ENCODE measurements around the gene ZNF248. TPM values are rescaled to one million over a fixed set of nuclear protein-coding genes. Genes with fewer than 3 reads are reported as not detected.

ZNF248 gene
- total and polyA plus RNA-seq, 2 donors (not counting 1 experiment from before 2014, with no cell fraction given): 8.6 to 19.5 TPM

DNA sequence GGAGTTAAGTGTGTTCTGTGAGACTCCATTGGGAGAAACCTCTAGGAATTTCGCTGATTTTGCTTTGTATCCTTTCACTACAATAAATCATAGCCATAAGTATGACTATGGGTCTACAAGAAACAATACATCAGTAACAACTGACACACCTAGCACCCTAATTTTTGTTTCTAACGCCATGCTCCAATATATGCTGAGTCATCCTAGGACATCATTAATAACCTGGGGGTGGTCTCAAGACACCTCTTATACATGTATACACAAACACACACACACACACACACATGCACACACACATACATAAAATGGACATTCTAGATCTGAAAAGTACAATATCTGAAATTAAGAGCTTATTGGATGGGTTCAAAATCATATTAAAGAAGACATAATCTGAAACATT lies 18.2 kb downstream of the ZNF248 start:
- no peaks in the 10 kb centered on the region for H3K4me1 ChIP-seq (ENCODE audit: control insufficient read depth in 2 of 2, insufficient read depth in 2 of 2, low read length in 2 of 2)
- H3K36me3 ChIP-seq (replicated peaks in 1 of 2; ENCODE audit: control extremely low read depth in 1 of 2, control insufficient read depth in 1 of 2, extremely low read depth in 1 of 2, insufficient read depth in 2 of 2, low read length in 1 of 2): peaks cover 9 to 28% of the 10 kb centered on the region in 2 experiments
- 100% methylated on average over 1 of the region's 2 CpGs for WGBS (ENCODE audit: insufficient coverage)
- intact Hi-C loops (cut with micrococcal nuclease): no loop called here
- H3K9ac ChIP-seq (ENCODE audit: low read length): no peak overlapping the region
- Mint-ChIP-seq H3K27ac (no peak overlapping the region), H3K9me3 (ENCODE audit: insufficient read depth) (peaks cover 8% of the 10 kb centered on the region), H3K4me3 (no peak overlapping the region), H3K4me1 (no peaks in the 10 kb centered on the region), H3K27me3 (no peaks in the 10 kb centered on the region)
- no peak overlapping the region for H3K4me3 ChIP-seq (ENCODE audit: control extremely low read depth in 1 of 5, extremely low read depth in 1 of 5, insufficient read depth in 1 of 5, low read depth in 2 of 5, low read length in 4 of 5)
- POLR2A ChIA-PET: no interaction called here
- no peaks in the 10 kb centered on the region for H4K20me1 ChIP-seq (ENCODE audit: control insufficient read depth, insufficient read depth, low read length, poor library complexity, severe bottlenecking)
- TF ChIP-seq, protein P1, sequence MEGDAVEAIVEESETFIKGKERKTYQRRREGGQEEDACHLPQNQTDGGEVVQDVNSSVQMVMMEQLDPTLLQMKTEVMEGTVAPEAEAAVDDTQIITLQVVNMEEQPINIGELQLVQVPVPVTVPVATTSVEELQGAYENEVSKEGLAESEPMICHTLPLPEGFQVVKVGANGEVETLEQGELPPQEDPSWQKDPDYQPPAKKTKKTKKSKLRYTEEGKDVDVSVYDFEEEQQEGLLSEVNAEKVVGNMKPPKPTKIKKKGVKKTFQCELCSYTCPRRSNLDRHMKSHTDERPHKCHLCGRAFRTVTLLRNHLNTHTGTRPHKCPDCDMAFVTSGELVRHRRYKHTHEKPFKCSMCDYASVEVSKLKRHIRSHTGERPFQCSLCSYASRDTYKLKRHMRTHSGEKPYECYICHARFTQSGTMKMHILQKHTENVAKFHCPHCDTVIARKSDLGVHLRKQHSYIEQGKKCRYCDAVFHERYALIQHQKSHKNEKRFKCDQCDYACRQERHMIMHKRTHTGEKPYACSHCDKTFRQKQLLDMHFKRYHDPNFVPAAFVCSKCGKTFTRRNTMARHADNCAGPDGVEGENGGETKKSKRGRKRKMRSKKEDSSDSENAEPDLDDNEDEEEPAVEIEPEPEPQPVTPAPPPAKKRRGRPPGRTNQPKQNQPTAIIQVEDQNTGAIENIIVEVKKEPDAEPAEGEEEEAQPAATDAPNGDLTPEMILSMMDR (IDR thresholded peaks at IDR 0.05): no peak
- no peak for TF ChIP-seq EZH2 (IDR thresholded peaks at IDR 0.05; ENCODE audit: borderline replicate concordance, insufficient read depth, low read depth, low read length, poor library complexity, severe bottlenecking)
- H3K27me3 ChIP-seq (replicated peaks in 1 of 4; ENCODE audit: control extremely low read depth in 1 of 4, control insufficient read depth in 3 of 4, insufficient read depth in 4 of 4, low read length in 3 of 4): no peaks in the 10 kb centered on the region
- H3K27ac ChIP-seq (ENCODE audit: low read length in 2 of 2): no peak overlapping the region
- ATAC-seq (ENCODE audit: low read depth) (no peak), DNase-seq (no peak)
- no peak overlapping the region for H3K4me2 ChIP-seq (replicated peaks; ENCODE audit: low read depth, low read length, poor library complexity, severe bottlenecking)
- peaks cover 5% of the 10 kb centered on the region for H3K79me2 ChIP-seq (ENCODE audit: control insufficient read depth, insufficient read depth, low read length)
- H3K9me3 ChIP-seq (ENCODE audit: control extremely low read depth in 1 of 3, control insufficient read depth in 2 of 3, insufficient read depth in 1 of 3, low read length in 2 of 3): peaks cover 0 to 8% (median 7%) of the 10 kb centered on the region in 3 donors
- H2AFZ ChIP-seq (ENCODE audit: insufficient read depth, low read depth, low read length, poor library complexity, severe bottlenecking): no peak overlapping the region
- CTCF ChIA-PET: no interaction called here

DNA sequence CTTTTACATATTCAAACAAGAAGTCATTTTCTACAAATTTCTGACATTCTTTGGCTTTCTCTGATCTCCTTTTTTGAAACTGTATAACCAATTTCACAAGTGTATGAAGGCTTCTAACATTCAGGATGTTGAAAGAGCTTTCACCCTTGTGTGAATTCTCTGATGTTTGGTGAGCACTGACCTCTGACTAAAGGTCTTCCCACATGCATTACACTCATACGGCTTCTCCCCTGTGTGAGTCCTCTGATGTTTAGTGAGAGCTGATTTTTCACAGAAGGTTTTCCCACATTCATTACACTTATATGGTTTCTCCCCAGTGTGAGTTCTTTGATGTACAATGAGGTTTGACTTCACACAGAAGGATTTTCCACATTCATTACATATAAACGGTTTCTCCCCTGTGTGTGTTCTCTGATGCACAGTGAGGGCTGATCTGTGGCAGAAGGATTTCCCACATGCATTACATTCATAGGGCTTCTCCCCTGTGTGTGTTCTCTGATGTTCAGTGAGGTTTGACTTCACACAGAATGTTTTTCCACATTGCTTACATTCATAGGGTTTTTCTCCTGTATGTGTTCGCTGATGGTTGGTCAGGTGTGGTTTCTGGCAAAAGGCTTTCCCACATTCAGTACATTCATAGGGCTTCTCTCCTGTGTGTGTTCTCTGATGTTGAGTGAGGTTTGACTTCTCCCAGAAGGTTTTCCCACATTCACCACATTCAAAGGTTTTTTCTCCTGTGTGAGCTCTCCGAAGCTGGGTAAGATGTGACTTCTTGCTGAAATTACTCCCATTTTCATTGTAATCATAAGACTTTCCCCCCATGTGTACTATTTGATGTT lies 25.7 kb downstream of the ZNF248 start:
- Histone ChIP-seq H3K4me3 (ENCODE audit: control extremely low read depth in 1 of 5, extremely low read depth in 1 of 5, insufficient read depth in 1 of 5, low read depth in 2 of 5, low read length in 4 of 5) (no peak overlapping the region), H3K4me2 (replicated peaks; ENCODE audit: low read depth, low read length, poor library complexity, severe bottlenecking) (no peak overlapping the region), H3K79me2 (ENCODE audit: control insufficient read depth, insufficient read depth, low read length) (no peaks in the 10 kb centered on the region), H3K9ac (ENCODE audit: low read length) (no peak overlapping the region), H3K36me3 (replicated peaks in 1 of 2; ENCODE audit: control extremely low read depth in 1 of 2, control insufficient read depth in 1 of 2, extremely low read depth in 1 of 2, insufficient read depth in 2 of 2, low read length in 1 of 2) (peaks cover 41 to 65% of the 10 kb centered on the region in 2 experiments), H3K9me3 (ENCODE audit: control extremely low read depth in 1 of 3, control insufficient read depth in 2 of 3, insufficient read depth in 1 of 3, low read length in 2 of 3) (peaks cover 0 to 29% (median 28%) of the 10 kb centered on the region in 3 donors), H3K27me3 (replicated peaks in 1 of 4; ENCODE audit: control extremely low read depth in 1 of 4, control insufficient read depth in 3 of 4, insufficient read depth in 4 of 4, low read length in 3 of 4) (no peaks in the 10 kb centered on the region), H2AFZ (ENCODE audit: insufficient read depth, low read depth, low read length, poor library complexity, severe bottlenecking) (no peak overlapping the region), H3K27ac (ENCODE audit: low read length in 2 of 2) (no peak overlapping the region), H3K4me1 (ENCODE audit: control insufficient read depth in 2 of 2, insufficient read depth in 2 of 2, low read length in 2 of 2) (no peaks in the 10 kb centered on the region), H4K20me1 (ENCODE audit: control insufficient read depth, insufficient read depth, low read length, poor library complexity, severe bottlenecking) (no peaks in the 10 kb centered on the region)
- Mint-ChIP-seq H3K9me3 (ENCODE audit: insufficient read depth) (peaks cover 34% of the 10 kb centered on the region), H3K27me3 (no peaks in the 10 kb centered on the region), H3K4me1 (no peaks in the 10 kb centered on the region), H3K4me3 (no peak overlapping the region), H3K27ac (no peak overlapping the region)
- CTCF ChIA-PET: no interaction called here
- ATAC-seq (ENCODE audit: low read depth) (no peak), DNase-seq (no peak)
- TF ChIP-seq, protein P1 (IDR thresholded peaks at IDR 0.05): no peak
- TF ChIP-seq EZH2 (IDR thresholded peaks at IDR 0.05; ENCODE audit: borderline replicate concordance, insufficient read depth, low read depth, low read length, poor library complexity, severe bottlenecking): no peak
- POLR2A ChIA-PET: no interaction called here
- no CpG with 5 or more reads among the region's 4 CpGs for WGBS (ENCODE audit: insufficient coverage)
- intact Hi-C loops (cut with micrococcal nuclease): no loop called here

All from B cell (primary cell).